Osteocyte (in vitro differentiated cells): Measurements from ENCODE around the gene KLF11. TPM values are rescaled to one million over a fixed set of nuclear protein-coding genes. Genes with fewer than 3 reads are reported as not detected.

Source experiments
- DNase-seq: peaks from one replicate; pipeline ENCODE4 v3.0.0; 2021; ENCODE audit warnings: mixed read lengths; ENCODE audit not compliant: unreplicated experiment; ENCODE audit errors: extremely low spot score
- H3K27ac Mint-ChIP-seq: one replicate; pipeline ENCODE4 v1.8.0; 2021; ENCODE audit warnings: mild to moderate bottlenecking, mixed read lengths; ENCODE audit not compliant: unreplicated experiment
- H3K27me3 Mint-ChIP-seq: one replicate; pipeline ENCODE4 v1.8.0; 2021; ENCODE audit warnings: mixed read lengths; ENCODE audit not compliant: unreplicated experiment
- H3K36me3 Mint-ChIP-seq: one replicate; pipeline ENCODE4 v1.8.0; 2021; ENCODE audit warnings: mixed read lengths; ENCODE audit not compliant: unreplicated experiment
- H3K4me1 Mint-ChIP-seq: one replicate; pipeline ENCODE4 v1.8.0; 2021; ENCODE audit warnings: mixed read lengths; ENCODE audit not compliant: unreplicated experiment
- H3K4me3 Mint-ChIP-seq: one replicate; pipeline ENCODE4 v1.8.0; 2021; ENCODE audit warnings: mild to moderate bottlenecking, moderate library complexity, mixed read lengths; ENCODE audit not compliant: unreplicated experiment
- H3K9me3 Mint-ChIP-seq: one replicate; pipeline ENCODE4 v1.8.0; 2021; ENCODE audit warnings: mixed read lengths; ENCODE audit not compliant: unreplicated experiment
- total RNA-seq: library from RNA; stranded (reverse); gene quantifications from 2 replicates; pipeline ENCODE4 v1.2.1, GENCODE V29; 2021
- TF ChIP-seq, protein P1 (sequence below): fragments of 200-600 bp; sonication (generic); IDR thresholded peaks from 2 replicates; pipeline ENCODE4 v1.5.0; 2021; ENCODE audit warnings: antibody characterized with exemption, mild to moderate bottlenecking, moderate library complexity

KLF11 gene
- total RNA-seq, 1 donor from 2014 or later: 17.4 TPM

DNA sequence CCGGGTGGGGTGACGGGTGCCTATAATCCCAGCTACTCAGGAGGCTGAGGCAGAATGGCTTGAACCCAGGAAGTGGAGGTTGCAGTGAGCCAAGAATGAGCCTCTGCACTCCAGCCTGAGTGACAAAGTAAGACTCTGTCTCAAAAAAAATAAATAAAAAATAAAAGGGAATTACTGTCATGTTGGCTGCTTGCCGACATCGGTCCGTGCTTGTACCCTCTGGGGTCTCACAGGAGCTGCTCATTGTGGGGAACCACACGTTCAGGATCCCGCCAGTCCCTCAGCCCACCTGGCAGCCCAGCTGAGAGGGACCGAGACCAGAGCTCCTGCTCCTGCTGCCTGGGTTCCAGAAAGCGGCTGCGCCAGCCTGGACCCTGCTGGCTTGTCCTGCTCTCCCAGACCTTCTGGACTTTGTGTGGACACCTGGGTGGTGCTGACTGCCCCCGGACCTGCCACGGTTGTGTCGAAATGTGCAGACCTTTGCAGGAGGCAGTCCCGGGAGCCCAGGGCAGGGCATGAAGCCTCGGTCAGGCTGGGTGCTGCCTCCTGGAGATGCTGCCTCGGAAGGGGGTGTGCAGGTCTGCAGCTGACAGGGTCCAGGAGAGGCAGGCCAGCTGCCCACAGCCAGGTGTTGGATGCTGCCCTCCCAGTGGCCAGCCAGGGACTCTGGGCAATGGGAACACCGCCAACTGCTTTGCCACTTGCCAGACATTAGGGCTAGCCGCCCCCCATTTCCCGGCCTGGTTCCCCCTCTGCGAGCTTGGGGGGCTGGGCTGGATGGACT lies 16.4 kb downstream of the KLF11 start:
- H3K4me3 Mint-ChIP-seq: no peak overlapping the region
- peaks cover 3% of the 10 kb centered on the region for H3K36me3 Mint-ChIP-seq
- TF ChIP-seq, protein P1, sequence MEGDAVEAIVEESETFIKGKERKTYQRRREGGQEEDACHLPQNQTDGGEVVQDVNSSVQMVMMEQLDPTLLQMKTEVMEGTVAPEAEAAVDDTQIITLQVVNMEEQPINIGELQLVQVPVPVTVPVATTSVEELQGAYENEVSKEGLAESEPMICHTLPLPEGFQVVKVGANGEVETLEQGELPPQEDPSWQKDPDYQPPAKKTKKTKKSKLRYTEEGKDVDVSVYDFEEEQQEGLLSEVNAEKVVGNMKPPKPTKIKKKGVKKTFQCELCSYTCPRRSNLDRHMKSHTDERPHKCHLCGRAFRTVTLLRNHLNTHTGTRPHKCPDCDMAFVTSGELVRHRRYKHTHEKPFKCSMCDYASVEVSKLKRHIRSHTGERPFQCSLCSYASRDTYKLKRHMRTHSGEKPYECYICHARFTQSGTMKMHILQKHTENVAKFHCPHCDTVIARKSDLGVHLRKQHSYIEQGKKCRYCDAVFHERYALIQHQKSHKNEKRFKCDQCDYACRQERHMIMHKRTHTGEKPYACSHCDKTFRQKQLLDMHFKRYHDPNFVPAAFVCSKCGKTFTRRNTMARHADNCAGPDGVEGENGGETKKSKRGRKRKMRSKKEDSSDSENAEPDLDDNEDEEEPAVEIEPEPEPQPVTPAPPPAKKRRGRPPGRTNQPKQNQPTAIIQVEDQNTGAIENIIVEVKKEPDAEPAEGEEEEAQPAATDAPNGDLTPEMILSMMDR: no peak
- DNase-seq: no peak
- no peak overlapping the region for H3K27ac Mint-ChIP-seq
- no peaks in the 10 kb centered on the region for H3K27me3 Mint-ChIP-seq
- no peaks in the 10 kb centered on the region for H3K9me3 Mint-ChIP-seq
- H3K4me1 Mint-ChIP-seq: peaks cover 19% of the 10 kb centered on the region

DNA sequence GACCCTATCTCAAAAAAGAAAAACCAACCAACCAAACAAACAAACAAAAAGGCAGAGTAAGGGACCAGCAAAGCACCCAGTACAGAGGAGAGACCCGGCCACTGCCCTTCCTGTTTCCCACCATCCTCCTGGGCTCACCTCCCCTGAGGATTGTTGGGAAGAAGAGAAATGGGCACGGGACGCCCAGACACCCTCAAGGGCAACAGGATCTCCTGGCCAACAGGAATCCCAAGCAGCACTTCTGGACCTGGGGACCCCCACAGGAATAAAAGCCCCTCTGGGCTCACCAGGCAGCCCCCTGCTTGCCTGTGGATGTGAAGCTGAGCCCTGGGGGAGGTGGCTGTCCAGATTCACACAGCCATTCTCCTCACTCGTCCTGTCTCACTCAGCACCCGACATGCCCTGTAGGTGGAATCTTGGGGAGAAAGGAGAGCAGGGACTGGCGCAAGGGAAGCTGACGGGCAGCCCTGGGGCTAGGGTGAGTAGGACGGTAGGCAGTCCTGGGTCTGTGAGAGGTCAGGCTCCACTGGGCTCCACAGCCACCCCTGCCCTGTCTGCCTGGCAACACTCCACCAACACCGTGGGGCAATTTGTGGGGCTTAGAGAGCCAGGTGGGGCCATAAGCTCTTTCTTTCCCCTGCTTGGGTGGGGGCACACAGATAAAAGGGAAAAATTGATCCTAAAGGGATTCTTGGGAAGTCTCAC lies 18.0 kb downstream of the KLF11 start:
- Mint-ChIP-seq H3K4me3 (no peak overlapping the region), H3K9me3 (no peaks in the 10 kb centered on the region), H3K27me3 (no peaks in the 10 kb centered on the region), H3K4me1 (peaks cover 14% of the 10 kb centered on the region), H3K36me3 (no peaks in the 10 kb centered on the region), H3K27ac (no peak overlapping the region)
- DNase-seq: no peak
- TF ChIP-seq, protein P1: no peak

DNA sequence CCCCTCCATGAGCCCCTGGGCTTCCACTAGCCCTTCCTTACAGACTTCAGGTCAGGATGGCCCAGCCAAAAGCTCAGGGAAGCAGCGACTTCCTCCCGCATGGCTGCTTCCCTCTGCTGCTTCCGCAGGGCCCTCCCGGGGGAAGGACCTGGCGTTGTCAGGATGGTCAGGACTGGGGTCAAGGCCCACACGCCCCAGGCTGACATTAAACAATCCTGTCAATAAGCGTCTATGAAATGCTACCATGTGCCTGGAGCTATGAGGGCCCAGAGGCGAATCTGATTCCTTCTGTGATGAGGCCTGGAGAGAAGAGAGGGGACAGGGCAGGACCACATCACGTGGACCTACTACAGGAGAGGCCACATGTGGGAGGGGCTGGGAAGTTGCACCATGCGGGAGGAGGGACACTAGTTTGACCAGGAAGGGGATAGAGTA lies 19.6 kb downstream of the KLF11 start:
- Mint-ChIP-seq H3K36me3 (peaks cover 3% of the 10 kb centered on the region), H3K4me3 (no peak overlapping the region), H3K27ac (no peak overlapping the region), H3K27me3 (no peaks in the 10 kb centered on the region), H3K9me3 (peaks cover 3% of the 10 kb centered on the region), H3K4me1 (no peaks in the 10 kb centered on the region)
- TF ChIP-seq, protein P1: no peak
- DNase-seq: no peak

DNA sequence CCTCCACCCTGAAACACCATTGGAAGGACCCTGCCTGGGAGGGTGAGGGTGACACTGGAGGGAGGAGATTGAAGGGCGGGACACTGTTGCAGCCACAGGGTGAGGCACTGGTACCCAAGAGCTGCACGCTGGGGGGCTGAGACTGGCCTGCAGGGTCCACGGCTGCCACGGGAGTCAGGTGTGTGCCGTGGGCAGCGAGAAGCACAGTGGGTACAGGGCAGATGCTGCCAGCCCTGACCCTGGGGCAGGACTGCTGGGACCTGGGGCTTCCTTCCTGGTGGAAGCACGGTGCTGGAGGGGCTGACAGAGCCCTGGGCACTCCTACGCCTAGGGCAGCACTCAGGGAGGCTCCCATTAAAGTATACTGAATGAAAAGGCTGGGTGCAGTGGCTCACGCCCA lies 20.2 kb downstream of the KLF11 start:
- no peak overlapping the region for H3K27ac Mint-ChIP-seq
- peaks cover 8% of the 10 kb centered on the region for H3K9me3 Mint-ChIP-seq
- H3K4me3 Mint-ChIP-seq: no peak overlapping the region
- TF ChIP-seq, protein P1: no peak
- H3K27me3 Mint-ChIP-seq: no peaks in the 10 kb centered on the region
- DNase-seq: no peak
- no peaks in the 10 kb centered on the region for H3K4me1 Mint-ChIP-seq
- peaks cover 7% of the 10 kb centered on the region for H3K36me3 Mint-ChIP-seq
